IgD-negative memory B cell (primary cell): ENCODE results near the gene MYL4. TPM values are rescaled to one million over a fixed set of nuclear protein-coding genes. Genes with fewer than 3 reads are reported as not detected.

Source experiments
- polyA plus RNA-seq: library from polyadenylated mRNA; unstranded; fragments of 300-500 nt; fragmentation: Illumina TruSeq; gene quantifications from one replicate; pipeline ENCODE4 v1.2.3, GENCODE V29; 2021

The MYL4 gene
- polyA plus RNA-seq, 1 donor from 2014 or later = not detected

Other genes starting within 250 kb of the MYL4 start
- gene RPRML, start 230.1 kb upstream of the MYL4 start, polyA plus RNA-seq = 0.28 TPM
- gene CDC27, start 20.1 kb upstream of the MYL4 start, polyA plus RNA-seq = 90.9 TPM
- 3.4 TPM for gene ITGB3, start 44.5 kb downstream of the MYL4 start, polyA plus RNA-seq
- gene EFCAB13, start 114.6 kb downstream of the MYL4 start, polyA plus RNA-seq = 10.2 TPM